ENCODE measurements around the gene RGL4.

DNA sequence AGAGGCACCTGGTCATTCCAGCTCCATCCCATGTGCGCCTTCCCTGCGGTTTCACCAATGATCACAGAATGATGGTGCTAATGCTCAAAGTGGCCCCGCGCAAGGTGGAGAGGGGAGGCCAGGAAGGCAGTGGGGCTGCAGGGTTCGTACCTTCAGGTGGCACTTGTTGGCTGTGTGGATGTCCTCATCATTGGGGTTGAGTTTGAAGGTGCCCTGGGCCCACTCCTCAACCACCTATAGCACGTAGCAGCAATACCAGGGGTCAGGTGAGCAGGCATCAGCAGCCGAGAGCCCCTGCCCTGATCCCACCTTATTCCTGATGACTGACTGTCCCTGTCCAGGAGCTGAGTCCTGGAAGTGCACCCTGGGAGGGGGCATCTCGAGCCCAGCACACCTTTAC is 38.1 kb upstream of the RGL4 start:
- TF ChIP-seq, protein P1, sequence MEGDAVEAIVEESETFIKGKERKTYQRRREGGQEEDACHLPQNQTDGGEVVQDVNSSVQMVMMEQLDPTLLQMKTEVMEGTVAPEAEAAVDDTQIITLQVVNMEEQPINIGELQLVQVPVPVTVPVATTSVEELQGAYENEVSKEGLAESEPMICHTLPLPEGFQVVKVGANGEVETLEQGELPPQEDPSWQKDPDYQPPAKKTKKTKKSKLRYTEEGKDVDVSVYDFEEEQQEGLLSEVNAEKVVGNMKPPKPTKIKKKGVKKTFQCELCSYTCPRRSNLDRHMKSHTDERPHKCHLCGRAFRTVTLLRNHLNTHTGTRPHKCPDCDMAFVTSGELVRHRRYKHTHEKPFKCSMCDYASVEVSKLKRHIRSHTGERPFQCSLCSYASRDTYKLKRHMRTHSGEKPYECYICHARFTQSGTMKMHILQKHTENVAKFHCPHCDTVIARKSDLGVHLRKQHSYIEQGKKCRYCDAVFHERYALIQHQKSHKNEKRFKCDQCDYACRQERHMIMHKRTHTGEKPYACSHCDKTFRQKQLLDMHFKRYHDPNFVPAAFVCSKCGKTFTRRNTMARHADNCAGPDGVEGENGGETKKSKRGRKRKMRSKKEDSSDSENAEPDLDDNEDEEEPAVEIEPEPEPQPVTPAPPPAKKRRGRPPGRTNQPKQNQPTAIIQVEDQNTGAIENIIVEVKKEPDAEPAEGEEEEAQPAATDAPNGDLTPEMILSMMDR (IDR thresholded peaks at IDR 0.05) = no peak
- TF ChIP-seq POLR2A (IDR thresholded peaks at IDR 0.05) = no peak
